DOHH2 (cell line): ENCODE data around the gene RNF4.

Experiments
- EZH2phosphoT487 ChIP-seq: fragments of 200-600 bp; sonication (generic); IDR thresholded peaks from 2 replicates; pipeline ENCODE4 v1.6.1; 2017; ENCODE audit warnings: borderline replicate concordance, mild to moderate bottlenecking, antibody characterized with exemption, low read length, moderate library complexity, mixed read lengths
- TF ChIP-seq, protein P1 (sequence below): fragments of 200-600 bp; sonication (generic); IDR thresholded peaks from one replicate; pipeline ENCODE4 v1.5.1; 2014; ENCODE audit warnings: antibody characterized with exemption, mild to moderate bottlenecking, low read depth, low read length; ENCODE audit not compliant: poor library complexity, severe bottlenecking

DNA sequence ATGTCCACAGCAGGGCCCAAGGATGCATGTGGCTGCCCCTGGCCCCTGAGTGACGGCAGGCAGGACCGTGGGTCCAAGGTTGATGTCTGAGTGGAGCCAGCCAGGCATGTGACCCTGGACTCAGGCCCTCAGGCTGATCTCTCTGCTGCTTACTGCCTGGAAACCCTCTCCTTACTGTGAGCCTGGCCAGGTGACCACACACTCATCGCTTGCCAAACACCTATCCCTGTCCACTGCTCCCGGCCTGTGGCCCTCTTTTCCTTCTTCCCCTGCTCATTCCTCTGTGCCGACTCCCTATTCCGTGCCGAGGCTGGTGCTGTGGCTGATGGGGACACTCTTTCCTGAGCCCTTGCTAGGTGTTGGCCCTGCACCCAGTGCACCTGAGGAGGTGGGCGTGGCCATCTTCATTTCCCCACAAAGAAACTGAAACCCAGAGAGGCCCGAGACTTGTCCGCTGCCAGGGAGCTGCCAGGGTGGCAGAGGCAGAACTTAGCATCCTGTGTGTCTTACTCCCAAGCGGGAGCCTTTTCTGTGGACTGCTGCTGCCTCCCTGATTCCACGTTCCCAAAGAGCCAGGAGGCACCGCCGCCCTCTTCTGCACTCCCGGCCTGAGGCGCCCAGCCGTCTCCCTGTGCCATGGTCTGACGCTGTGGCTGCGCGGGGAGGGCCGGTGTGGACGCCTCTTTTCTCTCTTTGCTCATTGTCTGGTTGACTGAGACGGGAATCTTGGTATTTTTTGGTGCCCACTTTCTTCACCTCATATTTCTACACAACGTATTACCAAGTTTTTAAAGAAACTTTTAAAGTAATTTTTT lies 11.2 kb upstream of the RNF4 start:
- TF ChIP-seq, protein P1, sequence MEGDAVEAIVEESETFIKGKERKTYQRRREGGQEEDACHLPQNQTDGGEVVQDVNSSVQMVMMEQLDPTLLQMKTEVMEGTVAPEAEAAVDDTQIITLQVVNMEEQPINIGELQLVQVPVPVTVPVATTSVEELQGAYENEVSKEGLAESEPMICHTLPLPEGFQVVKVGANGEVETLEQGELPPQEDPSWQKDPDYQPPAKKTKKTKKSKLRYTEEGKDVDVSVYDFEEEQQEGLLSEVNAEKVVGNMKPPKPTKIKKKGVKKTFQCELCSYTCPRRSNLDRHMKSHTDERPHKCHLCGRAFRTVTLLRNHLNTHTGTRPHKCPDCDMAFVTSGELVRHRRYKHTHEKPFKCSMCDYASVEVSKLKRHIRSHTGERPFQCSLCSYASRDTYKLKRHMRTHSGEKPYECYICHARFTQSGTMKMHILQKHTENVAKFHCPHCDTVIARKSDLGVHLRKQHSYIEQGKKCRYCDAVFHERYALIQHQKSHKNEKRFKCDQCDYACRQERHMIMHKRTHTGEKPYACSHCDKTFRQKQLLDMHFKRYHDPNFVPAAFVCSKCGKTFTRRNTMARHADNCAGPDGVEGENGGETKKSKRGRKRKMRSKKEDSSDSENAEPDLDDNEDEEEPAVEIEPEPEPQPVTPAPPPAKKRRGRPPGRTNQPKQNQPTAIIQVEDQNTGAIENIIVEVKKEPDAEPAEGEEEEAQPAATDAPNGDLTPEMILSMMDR = no peak
- no peak for TF ChIP-seq EZH2phosphoT487
